GM21423 (cell line): ENCODE data around the gene XIRP1.
A peak's percentile ranks its signal among the peaks of the same experiment; 100 is the strongest.
"Not testable (repeated sequence)": the region's sequence is repeated elsewhere in the genome, so short reads cannot be mapped to it uniquely, and the experiment has no call there.

ENCODE experiments used
- ATAC-seq: cut with Tn5 transposase; IDR thresholded peaks from one replicate; pipeline ENCODE4 v1.9.1; 2021; ENCODE audit warnings: mild to moderate bottlenecking, moderate library complexity; ENCODE audit not compliant: unreplicated experiment

XIRP1 gene, protein sequence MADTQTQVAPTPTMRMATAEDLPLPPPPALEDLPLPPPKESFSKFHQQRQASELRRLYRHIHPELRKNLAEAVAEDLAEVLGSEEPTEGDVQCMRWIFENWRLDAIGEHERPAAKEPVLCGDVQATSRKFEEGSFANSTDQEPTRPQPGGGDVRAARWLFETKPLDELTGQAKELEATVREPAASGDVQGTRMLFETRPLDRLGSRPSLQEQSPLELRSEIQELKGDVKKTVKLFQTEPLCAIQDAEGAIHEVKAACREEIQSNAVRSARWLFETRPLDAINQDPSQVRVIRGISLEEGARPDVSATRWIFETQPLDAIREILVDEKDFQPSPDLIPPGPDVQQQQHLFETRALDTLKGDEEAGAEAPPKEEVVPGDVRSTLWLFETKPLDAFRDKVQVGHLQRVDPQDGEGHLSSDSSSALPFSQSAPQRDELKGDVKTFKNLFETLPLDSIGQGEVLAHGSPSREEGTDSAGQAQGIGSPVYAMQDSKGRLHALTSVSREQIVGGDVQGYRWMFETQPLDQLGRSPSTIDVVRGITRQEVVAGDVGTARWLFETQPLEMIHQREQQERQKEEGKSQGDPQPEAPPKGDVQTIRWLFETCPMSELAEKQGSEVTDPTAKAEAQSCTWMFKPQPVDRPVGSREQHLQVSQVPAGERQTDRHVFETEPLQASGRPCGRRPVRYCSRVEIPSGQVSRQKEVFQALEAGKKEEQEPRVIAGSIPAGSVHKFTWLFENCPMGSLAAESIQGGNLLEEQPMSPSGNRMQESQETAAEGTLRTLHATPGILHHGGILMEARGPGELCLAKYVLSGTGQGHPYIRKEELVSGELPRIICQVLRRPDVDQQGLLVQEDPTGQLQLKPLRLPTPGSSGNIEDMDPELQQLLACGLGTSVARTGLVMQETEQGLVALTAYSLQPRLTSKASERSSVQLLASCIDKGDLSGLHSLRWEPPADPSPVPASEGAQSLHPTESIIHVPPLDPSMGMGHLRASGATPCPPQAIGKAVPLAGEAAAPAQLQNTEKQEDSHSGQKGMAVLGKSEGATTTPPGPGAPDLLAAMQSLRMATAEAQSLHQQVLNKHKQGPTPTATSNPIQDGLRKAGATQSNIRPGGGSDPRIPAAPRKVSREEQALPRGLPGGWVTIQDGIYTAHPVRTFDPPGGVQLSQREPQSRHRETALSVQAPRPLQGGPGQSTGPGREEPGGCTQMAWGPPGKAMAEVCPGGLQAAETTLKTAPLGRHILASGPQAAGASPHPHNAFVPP (N-terminal part only)

DNA sequence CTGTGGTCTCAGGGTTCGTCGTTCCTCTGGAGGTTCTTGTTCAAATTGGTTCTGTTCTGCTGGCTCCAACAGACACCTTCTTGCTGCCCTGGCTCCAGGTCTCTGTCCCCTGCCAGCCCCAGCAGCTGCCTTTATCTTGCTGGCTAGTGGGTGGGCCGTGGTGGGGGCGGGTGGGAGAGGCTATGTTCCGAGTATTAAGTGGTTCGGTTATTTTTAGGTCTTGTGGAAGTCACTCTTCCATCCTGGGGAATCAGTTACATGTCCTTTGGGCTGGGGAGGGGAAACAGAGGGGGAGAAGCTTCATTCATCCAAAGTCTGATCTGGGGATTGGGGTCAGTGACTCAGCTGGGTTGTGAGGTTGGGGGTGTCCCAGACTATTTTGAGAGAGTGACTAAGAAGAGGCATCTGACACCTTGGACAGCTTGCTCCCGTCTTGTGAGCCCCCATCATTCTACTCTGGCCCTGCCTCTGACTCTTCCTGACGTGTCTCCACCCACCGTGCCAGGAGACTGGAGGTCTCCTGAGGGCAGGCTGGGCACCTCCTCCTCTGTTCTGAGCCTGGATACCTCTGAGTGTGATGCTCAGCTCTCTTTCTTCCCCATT is at the start of gene XIRP1:
TSS of gene XIRP1 (minus strand) at position 106 of the 603 bp plus-strand sequence. CDS start 3,150 bp downstream, outside the sequence.
- ATAC-seq, result no peak

DNA sequence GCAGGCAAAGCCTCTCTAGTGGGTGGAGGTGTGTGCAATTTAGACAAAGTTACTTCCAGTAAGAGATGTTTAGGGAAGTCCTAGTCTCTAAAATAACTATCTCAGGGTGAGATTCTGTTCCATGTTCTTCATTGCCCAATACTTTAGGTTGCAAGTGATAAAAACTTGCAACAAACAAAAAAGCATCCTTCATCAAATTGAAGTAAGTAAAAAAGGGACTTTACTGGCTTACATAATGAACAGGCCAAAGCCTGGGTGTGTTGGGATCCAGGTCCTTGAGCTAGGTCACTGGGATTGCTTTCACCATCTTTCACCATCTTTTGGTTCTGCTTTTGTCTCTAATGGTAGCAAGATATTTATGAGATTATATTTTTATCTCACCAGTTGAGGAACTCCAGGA is 49.2 kb upstream of the XIRP1 start:
- no peak for ATAC-seq

- no peak for ATAC-seq
Observed at GRCh38 chr3:39237027-39237426, 44.6 kb upstream of the XIRP1 start.

- ATAC-seq, result no peak
Observed at GRCh38 chr3:39234651-39235050, 42.3 kb upstream of the XIRP1 start.

DNA sequence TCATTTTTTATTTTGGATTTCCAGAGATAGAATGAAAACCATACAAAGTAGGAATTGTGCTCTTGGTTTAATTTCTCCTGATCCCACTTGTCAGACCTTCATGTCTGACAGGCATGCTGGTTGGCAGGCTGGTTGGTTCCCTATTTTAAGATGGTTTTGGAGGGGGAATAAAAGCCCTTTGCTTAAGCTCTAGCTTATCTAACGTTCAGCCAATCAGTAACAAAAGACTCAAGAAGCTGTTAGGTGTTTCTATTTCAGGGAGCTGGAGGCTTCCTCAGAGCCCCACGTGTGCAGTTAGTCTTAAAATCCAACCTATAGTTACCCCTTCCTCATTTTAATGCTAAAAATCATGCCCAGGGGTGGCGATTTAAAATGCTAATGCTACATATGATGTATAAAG is 40.5 kb upstream of the XIRP1 start:
- no peak for ATAC-seq

GRCh38 chr3:39230453-39230852 is 38.1 kb upstream of the XIRP1 start:
- no peak for ATAC-seq

GRCh38 chr3:39228496-39228895 is 36.1 kb upstream of the XIRP1 start:
- no peak for ATAC-seq

- ATAC-seq, result not testable (repeated sequence)
Observed at GRCh38 chr3:39227596-39227995, 35.2 kb upstream of the XIRP1 start.

DNA sequence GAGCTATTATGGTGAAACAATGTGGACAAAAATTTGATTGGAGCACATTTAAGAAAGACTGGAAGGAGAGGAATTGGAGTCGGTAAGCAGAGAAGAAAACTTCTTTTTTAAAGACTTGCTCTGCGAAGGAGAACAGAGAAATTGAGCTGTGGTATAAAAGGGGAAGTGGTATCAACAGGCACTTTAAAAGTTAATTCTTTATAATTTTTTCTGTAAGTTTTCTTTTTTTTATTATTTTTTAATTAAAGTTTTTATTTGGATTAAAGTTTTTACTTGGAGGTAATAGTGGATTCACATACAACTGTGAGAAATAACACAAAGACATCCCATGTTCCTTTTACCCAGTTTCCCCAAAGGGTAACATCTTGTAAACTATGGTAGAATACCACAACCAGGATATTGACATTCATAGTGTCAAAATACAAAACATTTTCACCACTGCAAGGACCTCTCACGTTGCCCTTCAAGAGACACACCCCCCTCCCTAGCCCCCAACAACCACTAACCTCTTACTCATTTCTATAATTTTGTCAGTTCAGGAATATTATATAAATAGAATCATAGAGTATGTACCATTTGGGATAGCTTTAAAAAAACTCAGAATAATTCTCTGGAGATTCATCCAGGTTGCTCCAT is 33.8 kb upstream of the XIRP1 start:
- ATAC-seq, result peak; percentile 76

GRCh38 chr3:39224288-39224687 is 31.9 kb upstream of the XIRP1 start:
- ATAC-seq, result no peak

DNA sequence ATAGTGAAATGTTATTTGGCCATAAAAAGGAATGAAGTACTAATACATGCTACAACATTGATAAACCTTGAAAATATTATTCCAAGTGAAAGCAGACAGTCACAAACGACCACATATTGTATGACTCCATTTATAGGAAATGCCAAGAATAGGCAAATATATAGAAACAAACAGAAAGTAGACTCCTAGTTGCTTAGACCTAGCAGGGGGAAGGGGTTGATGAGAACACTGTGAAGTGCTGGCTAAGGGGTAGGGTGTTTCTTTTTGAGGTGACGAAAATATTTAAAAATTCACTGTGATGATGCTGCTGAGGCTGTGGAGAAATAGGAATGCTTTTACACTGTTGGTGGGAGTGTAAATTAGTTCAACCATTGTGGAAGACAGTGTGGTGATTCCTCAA is 30.5 kb upstream of the XIRP1 start:
- no peak for ATAC-seq

- no peak for ATAC-seq
Observed at GRCh38 chr3:39222462-39222861, 30.1 kb upstream of the XIRP1 start.

DNA sequence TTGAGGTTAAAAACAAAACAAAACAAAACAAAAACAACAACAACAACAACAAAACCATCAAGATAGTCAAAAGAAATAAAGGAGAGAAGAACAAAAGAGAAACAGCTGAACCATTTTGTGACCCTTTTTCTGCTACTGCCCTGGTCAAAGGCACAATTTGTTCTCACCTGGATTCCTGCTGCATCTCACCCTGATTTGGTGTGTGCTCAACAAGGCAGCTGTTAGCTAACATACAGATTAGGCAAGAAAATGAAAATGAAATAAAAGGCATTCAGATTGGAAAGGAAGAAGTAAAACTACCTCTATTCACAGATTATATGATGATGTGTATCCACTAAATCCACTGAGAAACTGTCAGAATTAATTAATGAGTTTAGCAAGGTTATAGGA is 28.7 kb upstream of the XIRP1 start:
- no peak for ATAC-seq

DNA sequence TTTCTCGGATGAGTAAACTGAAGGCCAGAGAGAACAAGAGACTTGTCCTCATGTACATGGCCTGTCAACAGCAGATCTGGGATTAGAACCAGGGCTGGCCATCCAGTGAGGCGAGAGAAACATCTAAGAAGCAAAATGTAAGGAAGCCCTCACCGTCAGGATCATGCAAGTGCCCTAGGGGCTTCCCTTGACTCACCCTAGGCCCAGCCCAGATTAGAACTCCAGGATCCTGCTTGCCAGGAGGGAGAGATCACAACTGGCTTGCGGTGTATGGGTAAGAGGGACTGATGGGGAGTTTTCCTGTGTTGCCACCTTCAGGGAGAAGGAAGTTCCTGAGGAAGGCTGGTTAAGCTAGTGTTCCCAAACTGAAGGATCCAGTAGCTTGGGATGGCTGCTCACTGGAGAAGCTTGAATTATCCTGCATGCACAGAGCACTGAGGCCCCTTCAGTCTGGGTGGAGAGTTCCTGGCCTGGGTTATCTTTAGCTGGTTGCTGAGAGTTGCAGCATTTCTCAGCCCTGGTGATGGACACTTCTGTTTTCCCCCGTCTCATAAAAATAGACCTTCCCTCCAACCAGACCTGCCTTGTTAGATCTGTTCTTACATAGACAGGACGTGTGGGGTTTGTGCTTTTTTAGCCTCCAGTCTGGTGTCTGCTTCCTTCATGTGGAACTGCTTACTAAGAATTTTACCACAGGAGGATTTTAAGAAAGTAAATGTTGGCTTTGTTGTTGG is 28.2 kb upstream of the XIRP1 start:
- no peak for ATAC-seq

DNA sequence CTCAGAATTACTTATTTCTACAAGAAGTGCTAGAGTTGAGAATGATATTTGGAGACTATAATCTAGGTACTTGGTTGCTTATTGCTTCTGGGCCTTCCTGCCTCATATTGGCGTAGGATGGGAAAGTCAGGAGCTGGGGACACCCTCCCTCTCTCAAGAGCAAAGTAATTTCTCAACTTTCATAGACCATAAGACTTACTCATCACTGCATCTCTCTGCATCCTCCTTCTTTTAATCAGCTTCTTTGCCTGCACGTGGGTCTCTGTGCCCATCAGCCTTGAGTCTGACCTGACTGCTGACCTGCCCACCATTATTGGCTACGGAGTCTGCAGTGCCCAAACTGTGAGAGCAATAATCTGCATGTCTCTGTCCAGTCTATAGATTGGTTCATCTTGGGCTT is 27.3 kb upstream of the XIRP1 start:
- ATAC-seq, result no peak

- peak; percentile 99 for ATAC-seq
Observed at GRCh38 chr3:39216176-39216790, 23.9 kb upstream of the XIRP1 start.

GRCh38 chr3:39213613-39214012 is 21.2 kb upstream of the XIRP1 start:
- ATAC-seq, result no peak

DNA sequence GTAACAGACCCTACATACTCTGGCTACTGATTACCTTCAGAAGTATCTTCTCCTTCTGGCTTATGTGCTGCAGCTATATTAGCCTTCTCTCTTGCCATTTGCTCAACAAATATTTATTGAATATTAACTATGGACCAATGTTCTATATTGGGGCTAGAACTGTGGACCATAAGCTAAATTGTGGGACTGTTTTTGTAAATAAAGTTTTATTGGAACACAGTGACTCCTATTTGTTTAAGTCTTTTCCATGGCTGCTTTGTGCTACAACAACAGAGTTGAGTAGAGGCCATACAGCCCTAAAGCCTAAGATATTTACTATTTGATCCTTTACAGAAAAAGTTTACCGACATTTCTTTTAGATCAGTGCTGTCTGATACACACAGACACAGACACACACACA is 20.3 kb upstream of the XIRP1 start:
- no peak for ATAC-seq
